ENCODE results near the gene LILRB2.
"Not testable (repeated sequence)": the region's sequence is repeated elsewhere in the genome, so short reads cannot be mapped to it uniquely, and the experiment has no call there.

LILRB2 gene

DNA sequence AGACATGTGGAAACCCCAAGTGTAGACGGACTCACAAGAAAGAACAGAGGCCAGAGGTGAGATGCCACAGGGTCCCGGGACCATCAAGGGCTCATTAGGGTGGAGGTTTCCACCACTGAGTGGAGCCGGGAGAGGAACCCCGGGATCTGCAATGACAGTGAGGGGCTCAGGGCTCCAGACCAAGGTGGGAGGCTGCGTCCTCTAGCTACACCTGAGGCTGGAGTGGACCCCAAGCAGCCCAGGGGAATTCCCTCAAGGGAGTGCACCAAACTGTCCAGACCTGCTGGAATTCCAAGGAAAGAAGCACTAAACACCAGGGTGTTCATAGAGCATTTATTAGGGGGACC, 792 bp upstream of the LILRB2 start:
- 70% methylated on average over 5 of the region's 5 CpGs for WGBS
- not testable (repeated sequence) for H3K9ac ChIP-seq (ENCODE audit: low read length)

DNA sequence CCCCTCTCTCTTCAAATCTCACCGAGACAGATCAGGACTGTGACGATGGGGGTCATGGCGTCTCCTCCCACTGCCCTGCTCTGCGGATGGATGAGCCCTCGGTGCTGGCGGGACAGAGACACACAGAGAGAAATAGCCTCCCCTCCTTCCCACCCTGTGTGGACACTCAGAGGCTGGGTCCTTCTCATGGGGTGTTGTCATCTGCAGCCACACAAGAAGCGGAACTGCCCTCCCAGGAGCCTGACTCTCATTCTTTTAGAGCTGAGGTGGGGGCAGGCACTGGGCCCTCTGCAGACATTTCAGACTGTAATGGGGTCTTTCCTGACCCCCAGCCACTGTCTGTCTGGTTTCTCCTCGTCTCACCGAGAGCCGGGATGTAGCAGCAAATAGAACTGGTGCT, 469 bp downstream of the LILRB2 start:
- H3K23ac ChIP-seq (ENCODE audit: low read length in 2 of 2); H4K91ac ChIP-seq (ENCODE audit: low read length); H3K4me1 ChIP-seq (ENCODE audit: control insufficient read depth, insufficient read depth, low read depth, low read length); H2BK5ac ChIP-seq (ENCODE audit: low read depth, low read length, poor library complexity, severe bottlenecking); H3K36me3 ChIP-seq (ENCODE audit: control insufficient read depth in 1 of 2, insufficient read depth in 2 of 2, low read depth in 1 of 2, low read length in 2 of 2); H4K8ac ChIP-seq (ENCODE audit: low read length); H3K4ac ChIP-seq (ENCODE audit: low read depth in 1 of 2, low read length in 2 of 2); H2AFZ ChIP-seq (ENCODE audit: low read depth, low read length); H3K14ac ChIP-seq (ENCODE audit: low read length in 2 of 2); H3K9me3 ChIP-seq (ENCODE audit: control insufficient read depth, low read length); H2BK15ac ChIP-seq (ENCODE audit: low read depth, poor library complexity, severe bottlenecking); H3K4me3 ChIP-seq (ENCODE audit: insufficient read depth in 1 of 2, low read depth in 1 of 2, low read length in 2 of 2); H3K4me2 ChIP-seq (ENCODE audit: low read length, poor library complexity, severe bottlenecking); H3K79me1 ChIP-seq (replicated peaks; ENCODE audit: low read length, poor library complexity, severe bottlenecking); H2BK12ac ChIP-seq (ENCODE audit: low read length in 2 of 2); H2BK120ac ChIP-seq (ENCODE audit: low read depth, low read length); H3K27ac ChIP-seq (ENCODE audit: low read length, poor library complexity, severe bottlenecking); DNase-seq; H2AK5ac ChIP-seq (ENCODE audit: low read length, severe bottlenecking); H3K18ac ChIP-seq (ENCODE audit: low read depth in 1 of 2, low read length in 2 of 2); H3K9ac ChIP-seq (ENCODE audit: low read length): not testable (repeated sequence)
- H3K27me3 ChIP-seq (ENCODE audit: control insufficient read depth in 1 of 2, insufficient read depth in 1 of 2, low read length in 2 of 2) = peaks cover 0 to 32% of the 10 kb centered on the region in 2 experiments
- WGBS = 81% methylated on average over 10 of the region's 10 CpGs

More for the DNA sequence above, 792 bp upstream of the LILRB2 start:
- not testable (repeated sequence) for H3K18ac ChIP-seq (ENCODE audit: low read depth in 1 of 2, low read length in 2 of 2); H3K4me1 ChIP-seq (ENCODE audit: control insufficient read depth, insufficient read depth, low read depth, low read length); H3K79me1 ChIP-seq (replicated peaks; ENCODE audit: low read length, poor library complexity, severe bottlenecking); H2BK5ac ChIP-seq (ENCODE audit: low read depth, low read length, poor library complexity, severe bottlenecking); H3K4me3 ChIP-seq (ENCODE audit: insufficient read depth in 1 of 2, low read depth in 1 of 2, low read length in 2 of 2); H3K4me2 ChIP-seq (ENCODE audit: low read length, poor library complexity, severe bottlenecking); H2BK15ac ChIP-seq (ENCODE audit: low read depth, poor library complexity, severe bottlenecking); H4K8ac ChIP-seq (ENCODE audit: low read length); H3K4ac ChIP-seq (ENCODE audit: low read depth in 1 of 2, low read length in 2 of 2); DNase-seq; H3K14ac ChIP-seq (ENCODE audit: low read length in 2 of 2); H2BK12ac ChIP-seq (ENCODE audit: low read length in 2 of 2); H3K23ac ChIP-seq (ENCODE audit: low read length in 2 of 2); H3K36me3 ChIP-seq (ENCODE audit: control insufficient read depth in 1 of 2, insufficient read depth in 2 of 2, low read depth in 1 of 2, low read length in 2 of 2); H2BK120ac ChIP-seq (ENCODE audit: low read depth, low read length); H2AFZ ChIP-seq (ENCODE audit: low read depth, low read length); H4K91ac ChIP-seq (ENCODE audit: low read length); H3K9me3 ChIP-seq (ENCODE audit: control insufficient read depth, low read length); H2AK5ac ChIP-seq (ENCODE audit: low read length, severe bottlenecking); H3K27ac ChIP-seq (ENCODE audit: low read length, poor library complexity, severe bottlenecking)
- peaks cover 0 to 29% of the 10 kb centered on the region in 2 experiments for H3K27me3 ChIP-seq (ENCODE audit: control insufficient read depth in 1 of 2, insufficient read depth in 1 of 2, low read length in 2 of 2)

DNA sequence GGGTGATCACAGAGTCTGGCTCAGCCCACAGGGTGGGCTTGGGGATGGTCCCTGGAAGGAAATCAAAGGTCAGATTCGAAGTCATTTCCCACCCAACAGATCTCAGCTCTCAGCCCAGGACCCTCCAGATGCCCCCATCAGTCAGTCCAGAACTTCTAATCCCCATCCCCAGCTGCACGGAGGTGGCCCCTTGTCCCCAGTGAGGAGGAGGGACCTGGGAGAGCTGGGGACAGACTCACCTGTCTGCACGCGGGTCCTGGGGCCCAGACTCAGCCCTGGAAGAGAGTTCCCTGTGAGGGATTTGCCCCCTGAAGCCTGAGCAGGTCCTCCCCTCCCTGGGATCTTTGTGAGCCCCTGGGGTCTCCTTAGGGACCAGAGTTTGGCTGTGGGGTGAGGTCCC, 885 bp downstream of the LILRB2 start:
- H4K8ac ChIP-seq (ENCODE audit: low read length); H3K4me2 ChIP-seq (ENCODE audit: low read length, poor library complexity, severe bottlenecking); H3K4ac ChIP-seq (ENCODE audit: low read depth in 1 of 2, low read length in 2 of 2); H2BK12ac ChIP-seq (ENCODE audit: low read length in 2 of 2); H2BK120ac ChIP-seq (ENCODE audit: low read depth, low read length); H2BK5ac ChIP-seq (ENCODE audit: low read depth, low read length, poor library complexity, severe bottlenecking); H3K27ac ChIP-seq (ENCODE audit: low read length, poor library complexity, severe bottlenecking); H3K23ac ChIP-seq (ENCODE audit: low read length in 2 of 2); H2BK15ac ChIP-seq (ENCODE audit: low read depth, poor library complexity, severe bottlenecking); H2AK5ac ChIP-seq (ENCODE audit: low read length, severe bottlenecking); H3K4me1 ChIP-seq (ENCODE audit: control insufficient read depth, insufficient read depth, low read depth, low read length); H3K79me1 ChIP-seq (replicated peaks; ENCODE audit: low read length, poor library complexity, severe bottlenecking); H3K18ac ChIP-seq (ENCODE audit: low read depth in 1 of 2, low read length in 2 of 2); H3K14ac ChIP-seq (ENCODE audit: low read length in 2 of 2); H3K9me3 ChIP-seq (ENCODE audit: control insufficient read depth, low read length); H4K91ac ChIP-seq (ENCODE audit: low read length); H2AFZ ChIP-seq (ENCODE audit: low read depth, low read length); H3K36me3 ChIP-seq (ENCODE audit: control insufficient read depth in 1 of 2, insufficient read depth in 2 of 2, low read depth in 1 of 2, low read length in 2 of 2); H3K4me3 ChIP-seq (ENCODE audit: insufficient read depth in 1 of 2, low read depth in 1 of 2, low read length in 2 of 2); DNase-seq; H3K9ac ChIP-seq (ENCODE audit: low read length): not testable (repeated sequence)
- WGBS = 30% methylated on average over 3 of the region's 4 CpGs
- H3K27me3 ChIP-seq (ENCODE audit: control insufficient read depth in 1 of 2, insufficient read depth in 1 of 2, low read length in 2 of 2) = peaks cover 0 to 32% of the 10 kb centered on the region in 2 experiments

DNA sequence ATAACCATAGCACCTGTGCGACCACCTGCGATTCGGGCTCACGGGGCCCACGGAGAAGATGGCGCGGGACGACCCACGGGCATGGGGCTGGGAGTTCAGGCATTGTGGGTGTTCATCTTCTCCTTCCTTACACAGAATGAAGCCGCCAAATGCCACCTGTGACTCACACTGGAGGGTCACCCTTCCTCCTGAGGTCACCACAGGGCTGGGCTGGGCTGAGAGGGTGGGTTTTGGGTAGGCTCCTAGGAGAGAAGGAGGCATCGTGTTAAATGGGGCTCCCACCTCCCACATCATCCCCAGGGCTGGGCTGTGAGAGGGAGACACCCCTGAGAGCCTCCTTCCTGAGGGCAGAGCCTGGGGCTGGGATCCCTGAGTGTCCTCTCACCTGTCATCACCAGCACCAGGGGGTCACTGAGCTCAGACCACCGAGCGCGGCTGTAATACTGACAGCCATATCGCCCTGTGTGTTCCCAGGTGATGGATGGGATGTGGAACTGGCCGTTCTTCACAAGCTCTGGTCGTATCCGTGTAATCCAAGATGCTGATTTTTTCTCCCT, 1.4 kb downstream of the LILRB2 start:
- DNase-seq = no peak
- Histone ChIP-seq H2AFZ (ENCODE audit: low read depth, low read length) (no peak overlapping the region), H3K36me3 (ENCODE audit: control insufficient read depth in 1 of 2, insufficient read depth in 2 of 2, low read depth in 1 of 2, low read length in 2 of 2) (no peaks in the 10 kb centered on the region), H3K27me3 (ENCODE audit: control insufficient read depth in 1 of 2, insufficient read depth in 1 of 2, low read length in 2 of 2) (peaks cover 0 to 33% of the 10 kb centered on the region in 2 experiments), H3K9me3 (ENCODE audit: control insufficient read depth, low read length) (no peaks in the 10 kb centered on the region), H3K9ac (ENCODE audit: low read length) (no peak overlapping the region), H3K18ac (ENCODE audit: low read depth in 1 of 2, low read length in 2 of 2) (no peak overlapping the region), H3K4ac (ENCODE audit: low read depth in 1 of 2, low read length in 2 of 2) (no peak overlapping the region), H3K14ac (ENCODE audit: low read length in 2 of 2) (no peak overlapping the region), H3K4me1 (ENCODE audit: control insufficient read depth, insufficient read depth, low read depth, low read length) (no peaks in the 10 kb centered on the region), H2BK15ac (ENCODE audit: low read depth, poor library complexity, severe bottlenecking) (no peak overlapping the region), H2BK5ac (ENCODE audit: low read depth, low read length, poor library complexity, severe bottlenecking) (no peak overlapping the region), H2BK12ac (ENCODE audit: low read length in 2 of 2) (no peak overlapping the region), H3K4me2 (ENCODE audit: low read length, poor library complexity, severe bottlenecking) (no peak overlapping the region), H2AK5ac (ENCODE audit: low read length, severe bottlenecking) (no peak overlapping the region), H2BK120ac (ENCODE audit: low read depth, low read length) (no peak overlapping the region), H3K23ac (ENCODE audit: low read length in 2 of 2) (no peak overlapping the region), H3K27ac (ENCODE audit: low read length, poor library complexity, severe bottlenecking) (no peak overlapping the region), H3K4me3 (ENCODE audit: insufficient read depth in 1 of 2, low read depth in 1 of 2, low read length in 2 of 2) (no peak overlapping the region), H4K8ac (ENCODE audit: low read length) (no peak overlapping the region), H3K79me1 (replicated peaks; ENCODE audit: low read length, poor library complexity, severe bottlenecking) (no peaks in the 10 kb centered on the region), H4K91ac (ENCODE audit: low read length) (no peak overlapping the region)
- 85% methylated on average over 13 of the region's 18 CpGs for WGBS

All from mesenchymal stem cell (in vitro differentiated cells and primary cell).